Measurements from ENCODE around the gene PBX3. TPM values are rescaled to one million over a fixed set of nuclear protein-coding genes. Genes with fewer than 3 reads are reported as not detected.

Gene PBX3
- total RNA-seq, 1 donor from 2014 or later = 11.0 TPM

DNA sequence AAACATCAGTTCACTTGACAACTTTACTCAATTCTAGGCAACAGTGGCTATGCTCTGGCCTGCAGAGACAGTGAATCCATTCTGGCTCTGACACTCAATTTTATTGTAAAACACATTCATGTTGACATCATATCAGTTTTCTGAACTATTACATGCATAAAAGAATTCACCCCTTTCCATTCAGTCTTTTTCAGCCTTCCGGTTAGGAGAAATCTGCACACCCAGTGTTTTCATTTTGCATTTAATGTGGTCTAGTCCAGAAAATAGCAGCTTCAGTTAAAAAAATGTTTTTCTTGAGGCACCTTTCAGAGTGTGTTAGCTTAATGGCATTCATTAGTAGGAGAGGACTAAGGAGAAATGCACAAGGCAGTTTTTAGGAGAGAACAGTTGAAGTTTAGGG, 95.1 kb downstream of the PBX3 start:
- no peak for DNase-seq (ENCODE audit: low read depth)
- H3K4me3 ChIP-seq (ENCODE audit: low read depth, low read length) = no peak overlapping the region
- TF ChIP-seq, protein P1, sequence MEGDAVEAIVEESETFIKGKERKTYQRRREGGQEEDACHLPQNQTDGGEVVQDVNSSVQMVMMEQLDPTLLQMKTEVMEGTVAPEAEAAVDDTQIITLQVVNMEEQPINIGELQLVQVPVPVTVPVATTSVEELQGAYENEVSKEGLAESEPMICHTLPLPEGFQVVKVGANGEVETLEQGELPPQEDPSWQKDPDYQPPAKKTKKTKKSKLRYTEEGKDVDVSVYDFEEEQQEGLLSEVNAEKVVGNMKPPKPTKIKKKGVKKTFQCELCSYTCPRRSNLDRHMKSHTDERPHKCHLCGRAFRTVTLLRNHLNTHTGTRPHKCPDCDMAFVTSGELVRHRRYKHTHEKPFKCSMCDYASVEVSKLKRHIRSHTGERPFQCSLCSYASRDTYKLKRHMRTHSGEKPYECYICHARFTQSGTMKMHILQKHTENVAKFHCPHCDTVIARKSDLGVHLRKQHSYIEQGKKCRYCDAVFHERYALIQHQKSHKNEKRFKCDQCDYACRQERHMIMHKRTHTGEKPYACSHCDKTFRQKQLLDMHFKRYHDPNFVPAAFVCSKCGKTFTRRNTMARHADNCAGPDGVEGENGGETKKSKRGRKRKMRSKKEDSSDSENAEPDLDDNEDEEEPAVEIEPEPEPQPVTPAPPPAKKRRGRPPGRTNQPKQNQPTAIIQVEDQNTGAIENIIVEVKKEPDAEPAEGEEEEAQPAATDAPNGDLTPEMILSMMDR (conservative IDR thresholded peaks at IDR 0.05; ENCODE audit: low read depth, low read length) = no peak

DNA sequence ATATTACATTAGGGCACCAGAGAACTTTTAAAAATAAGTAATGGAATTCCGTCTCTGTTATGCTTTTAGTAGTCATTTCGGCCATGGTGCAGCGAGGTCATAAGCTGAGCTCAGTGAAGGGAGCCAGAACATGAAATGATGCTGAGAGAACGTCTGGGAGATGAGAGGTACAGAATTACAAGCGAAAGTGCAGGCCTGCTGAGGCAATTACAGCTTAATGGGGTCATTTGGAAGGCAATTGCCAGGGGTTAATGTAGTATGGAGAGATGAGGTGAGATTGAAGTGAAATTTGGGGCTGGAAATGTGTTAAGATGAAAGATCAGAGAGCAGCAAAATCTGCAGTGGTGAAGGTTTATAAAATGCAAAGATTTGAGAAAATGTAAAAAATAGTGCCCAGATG, 96.5 kb downstream of the PBX3 start:
- no peak overlapping the region for H3K4me3 ChIP-seq (ENCODE audit: low read depth, low read length)
- DNase-seq (ENCODE audit: low read depth) = no peak
- TF ChIP-seq, protein P1 (conservative IDR thresholded peaks at IDR 0.05; ENCODE audit: low read depth, low read length) = no peak

DNA sequence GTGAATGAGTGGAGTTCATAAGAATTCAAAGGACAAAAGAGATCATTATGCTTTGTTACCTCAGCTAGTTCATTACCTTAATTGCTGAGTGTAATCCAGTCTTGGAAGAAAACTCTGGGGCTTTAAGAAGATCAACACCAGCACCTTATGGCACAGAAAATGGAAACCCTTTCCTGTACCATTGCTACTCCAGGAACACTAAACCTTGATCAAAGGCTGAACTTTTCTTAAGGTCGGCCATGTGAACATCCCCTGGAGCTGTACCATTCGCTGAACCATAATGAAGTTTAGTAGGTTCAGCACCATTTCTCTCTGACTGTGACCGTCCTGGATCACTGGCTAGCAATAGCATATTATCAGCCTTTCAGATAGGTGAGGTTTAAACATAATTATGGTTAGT, 97.4 kb downstream of the PBX3 start:
- no peak for DNase-seq (ENCODE audit: low read depth)
- TF ChIP-seq, protein P1 (conservative IDR thresholded peaks at IDR 0.05; ENCODE audit: low read depth, low read length) = no peak

DNA sequence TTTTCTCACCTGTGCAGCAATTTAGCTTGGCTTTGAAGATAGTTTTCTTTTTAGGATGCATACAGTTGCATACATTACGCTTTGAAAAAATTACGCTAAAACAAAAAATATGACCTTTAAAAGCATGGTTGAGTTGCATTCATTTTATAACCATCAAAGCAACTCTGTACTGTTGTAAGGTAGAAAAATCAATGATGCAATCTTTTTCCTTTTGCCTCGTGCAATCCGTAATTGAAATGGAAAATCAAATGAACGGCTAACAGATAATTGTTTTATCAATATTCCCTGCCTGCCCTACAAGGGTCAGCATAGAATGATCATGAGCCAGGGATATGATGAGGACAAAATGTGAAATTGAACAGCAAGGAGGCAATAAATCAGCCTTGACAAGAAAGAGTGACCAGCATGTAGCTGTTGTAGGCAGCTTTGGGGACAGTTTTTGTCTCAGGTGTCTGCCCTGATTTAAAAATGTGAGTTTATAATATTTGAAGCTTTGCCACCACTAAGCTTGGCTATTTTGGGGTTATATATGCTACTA, 98.2 kb downstream of the PBX3 start:
- TF ChIP-seq, protein P1 (conservative IDR thresholded peaks at IDR 0.05; ENCODE audit: low read depth, low read length) = no peak
- no peak for DNase-seq (ENCODE audit: low read depth)
- H3K4me3 ChIP-seq (ENCODE audit: low read depth, low read length) = no peak overlapping the region

More for the DNA sequence above, 97.4 kb downstream of the PBX3 start:
- H3K4me3 ChIP-seq (ENCODE audit: low read depth, low read length) = no peak overlapping the region

DNA sequence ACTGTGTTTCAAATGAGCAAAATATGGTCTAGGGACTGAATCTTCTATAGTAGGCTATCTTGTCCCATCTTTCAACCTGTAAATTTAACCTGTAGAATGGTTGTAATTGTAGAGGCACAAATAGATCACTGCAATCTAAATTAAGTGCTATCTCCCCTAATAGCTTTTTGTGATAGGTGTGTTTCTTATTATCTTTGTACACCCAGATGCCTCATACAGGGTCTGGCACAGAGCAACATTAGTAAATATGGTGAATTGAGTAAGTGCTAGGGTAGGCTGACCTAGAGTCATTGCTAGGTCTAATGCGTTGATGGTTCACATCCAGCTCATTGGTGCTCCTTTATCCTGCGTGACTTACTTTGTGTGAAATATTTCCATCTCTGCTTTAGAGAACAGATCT, 100.6 kb downstream of the PBX3 start:
- no peak for DNase-seq (ENCODE audit: low read depth)
- TF ChIP-seq, protein P1 (conservative IDR thresholded peaks at IDR 0.05; ENCODE audit: low read depth, low read length) = no peak
- no peak overlapping the region for H3K4me3 ChIP-seq (ENCODE audit: low read depth, low read length)

DNA sequence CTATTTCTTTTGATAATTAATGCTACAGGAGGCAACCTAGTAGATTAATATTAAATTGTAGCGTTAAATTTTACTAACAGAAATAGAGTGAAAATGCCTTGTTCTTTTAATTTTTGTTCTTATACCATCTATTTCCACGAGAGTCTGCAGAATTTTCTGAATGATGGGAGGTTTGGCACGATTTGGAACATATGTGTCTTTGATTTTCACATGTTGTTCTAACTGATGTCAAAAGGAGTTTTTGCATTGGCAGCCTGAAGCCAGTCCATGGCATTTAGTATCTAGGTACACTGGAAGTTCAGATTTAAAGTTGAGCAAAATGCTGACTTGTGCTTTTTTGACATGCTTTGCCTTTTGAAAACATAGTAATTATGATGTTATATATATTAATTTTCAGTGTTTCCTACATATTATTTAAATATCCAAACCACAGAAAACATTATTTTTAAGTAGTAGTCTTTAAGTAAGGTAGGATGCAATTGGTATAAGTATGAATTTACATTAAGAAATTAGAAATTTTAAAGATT, 103.0 kb downstream of the PBX3 start:
- DNase-seq (ENCODE audit: low read depth) = no peak
- TF ChIP-seq, protein P1 (conservative IDR thresholded peaks at IDR 0.05; ENCODE audit: low read depth, low read length) = no peak
- no peak overlapping the region for H3K4me3 ChIP-seq (ENCODE audit: low read depth, low read length)

DNA sequence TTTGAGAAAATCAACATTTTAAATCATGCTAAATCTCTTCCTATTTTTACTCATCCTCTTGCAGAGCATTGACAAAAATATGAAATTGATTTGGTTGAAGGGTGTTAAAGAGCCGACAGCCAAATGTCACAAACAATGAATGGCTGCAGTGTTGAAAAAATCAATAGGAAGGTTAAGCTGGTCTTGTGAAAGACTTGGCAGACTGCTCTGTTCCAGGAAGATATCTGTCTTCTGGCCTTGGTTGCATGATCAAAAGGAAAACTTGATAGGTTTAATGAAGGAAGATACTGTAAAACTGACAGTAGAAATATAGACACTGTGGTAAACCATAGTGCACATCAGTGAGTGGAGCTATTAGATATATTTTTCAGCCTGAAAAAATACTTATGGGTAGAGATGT, 103.6 kb downstream of the PBX3 start:
- DNase-seq (ENCODE audit: low read depth) = no peak
- TF ChIP-seq, protein P1 (conservative IDR thresholded peaks at IDR 0.05; ENCODE audit: low read depth, low read length) = no peak
- no peak overlapping the region for H3K4me3 ChIP-seq (ENCODE audit: low read depth, low read length)

Data from epithelial cell of proximal tubule (primary cell).